Gastrocnemius medialis (tissue), 4 donors: ENCODE results near the gene SCARB2.

Experiments
- CTCF ChIP-seq, 5 experiments: fragments of 450-650 bp in 3 of 5; fragments of 200-600 bp in 2 of 5; sonication (generic) in 2 of 5; IDR thresholded peaks in 4 of 5; conservative IDR thresholded peaks in 1 of 5; 1 replicate in 4 of 5; 2 replicates in 1 of 5; pipeline ENCODE4 v1.5.1; 2016 to 2019; ENCODE audit warnings: antibody characterized with exemption in 5 of 5, mild to moderate bottlenecking in 3 of 5, moderate library complexity in 3 of 5
- POLR2A ChIP-seq, 2 donors: fragments of 450-650 bp; IDR thresholded peaks; one replicate each; pipeline ENCODE4 v1.6.1; 2017; ENCODE audit warnings: antibody characterized with exemption in 2 of 2, mild to moderate bottlenecking in 2 of 2, moderate library complexity in 2 of 2

GRCh38 chr4:76144546-76144945 is 69.1 kb downstream of the SCARB2 start:
- TF ChIP-seq CTCF (IDR thresholded peaks at IDR 0.05 in 4 of 5, conservative IDR thresholded peaks at IDR 0.05 in 1 of 5) (no peak), POLR2A (IDR thresholded peaks at IDR 0.05) (no peak)
